Skeletal muscle satellite cell (primary cell): ENCODE results near the gene MICAL3.
"Not testable (repeated sequence)": the region's sequence is repeated elsewhere in the genome, so short reads cannot be mapped to it uniquely, and the experiment has no call there.

Experiments used
- H3K27me3 ChIP-seq: 2 replicates; pipeline ENCODE4 v1.7.0; 2013; ENCODE audit warnings: low read length; ENCODE audit not compliant: control insufficient read depth, insufficient read depth
- H3K36me3 ChIP-seq: 2 replicates; pipeline ENCODE4 v1.7.0; 2013; ENCODE audit warnings: mild to moderate bottlenecking, control low read depth, low read length; ENCODE audit not compliant: insufficient read depth
- H3K4me1 ChIP-seq: 2 replicates; pipeline ENCODE4 v1.7.0; 2013; ENCODE audit warnings: low read length; ENCODE audit not compliant: control insufficient read depth, insufficient read depth
- H3K4me2 ChIP-seq: 2 replicates; pipeline ENCODE4 v1.7.0; 2013; ENCODE audit warnings: mild to moderate bottlenecking, low read length
- H3K4me3 ChIP-seq: 2 replicates; pipeline ENCODE4 v1.7.0; 2013; ENCODE audit warnings: low read length
- H3K9ac ChIP-seq: 2 replicates; pipeline ENCODE4 v1.7.0; 2013; ENCODE audit warnings: mild to moderate bottlenecking, low read depth, low read length, moderate library complexity
- H3K9me3 ChIP-seq: replicated peaks from 2 replicates; pipeline ENCODE4 v1.7.0; 2013; ENCODE audit warnings: mild to moderate bottlenecking, control low read depth, low read length

Gene MICAL3

GRCh38 chr22:18045794-18046193 is 21.4 kb upstream of the MICAL3 start:
- H3K36me3 ChIP-seq = no peaks in the 10 kb centered on the region
- H3K27me3 ChIP-seq = no peaks in the 10 kb centered on the region
- H3K4me1 ChIP-seq = peaks cover 19% of the 10 kb centered on the region
- H3K9ac ChIP-seq = no peak overlapping the region
- H3K4me2 ChIP-seq = no peak overlapping the region
- no peaks in the 10 kb centered on the region for H3K9me3 ChIP-seq
- H3K4me3 ChIP-seq = no peak overlapping the region

DNA sequence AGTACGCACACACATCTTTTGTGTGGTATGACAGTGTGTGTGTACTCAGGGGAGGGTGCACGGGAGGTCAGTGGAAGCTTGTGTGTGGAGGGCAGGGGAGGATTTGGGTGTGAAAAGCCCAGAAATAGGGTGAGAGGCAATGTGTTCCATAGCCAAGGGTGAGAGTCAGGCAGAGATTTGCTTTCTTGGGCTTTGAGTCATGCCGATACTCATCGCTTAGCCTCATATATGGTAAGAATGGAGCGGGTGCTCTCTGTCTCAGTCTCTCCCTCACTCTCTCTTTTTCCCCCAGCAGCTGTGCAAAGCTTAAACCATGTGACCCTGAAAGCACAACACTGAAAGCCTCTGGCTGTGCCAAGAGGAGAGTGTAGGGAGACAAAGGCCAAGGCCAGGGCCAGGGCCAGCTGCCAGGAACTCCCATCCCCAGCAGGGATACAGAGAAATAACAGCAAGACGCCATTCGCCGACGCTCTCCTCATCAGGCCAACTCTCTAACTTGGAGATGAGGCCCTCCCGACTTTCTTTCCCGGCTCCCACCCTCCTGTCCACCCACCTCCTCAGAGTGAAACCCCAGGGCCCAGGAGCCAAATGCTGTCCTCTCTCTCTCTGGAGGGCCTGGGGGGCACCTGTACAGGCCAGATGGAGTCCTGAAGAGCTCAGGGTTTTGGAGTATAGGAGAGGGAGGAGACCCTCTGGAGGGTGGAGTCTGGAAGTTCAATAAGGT is 20.3 kb upstream of the MICAL3 start:
- H3K4me3 ChIP-seq = no peak overlapping the region
- H3K4me2 ChIP-seq = peak overlapping the region; percentile 37
- H3K36me3 ChIP-seq = no peaks in the 10 kb centered on the region
- no peak overlapping the region for H3K9ac ChIP-seq
- peaks cover 19% of the 10 kb centered on the region for H3K4me1 ChIP-seq
- no peaks in the 10 kb centered on the region for H3K27me3 ChIP-seq
- no peaks in the 10 kb centered on the region for H3K9me3 ChIP-seq

DNA sequence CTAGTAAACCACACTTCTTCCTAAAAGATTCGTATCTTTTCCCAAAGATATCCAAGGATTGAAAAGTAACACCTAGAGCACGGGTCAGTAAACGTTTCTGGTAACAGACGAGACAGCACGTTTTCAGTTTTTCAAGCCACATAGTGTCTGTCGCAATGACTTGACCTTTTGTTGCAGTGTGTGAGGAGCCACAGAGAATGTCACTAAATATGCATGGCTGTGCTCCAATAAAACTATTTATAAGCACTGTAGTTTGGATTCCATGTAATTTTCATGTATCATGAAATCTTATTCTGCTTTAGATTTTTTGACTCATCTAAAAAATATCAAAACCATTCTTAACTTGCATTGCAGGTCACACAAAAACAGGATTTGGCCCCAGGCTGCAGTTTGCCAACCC is 18.3 kb upstream of the MICAL3 start:
- no peaks in the 10 kb centered on the region for H3K36me3 ChIP-seq
- H3K9me3 ChIP-seq = no peaks in the 10 kb centered on the region
- no peaks in the 10 kb centered on the region for H3K27me3 ChIP-seq
- H3K4me1 ChIP-seq = peaks cover 18% of the 10 kb centered on the region
- no peak overlapping the region for H3K9ac ChIP-seq
- H3K4me3 ChIP-seq = no peak overlapping the region
- no peak overlapping the region for H3K4me2 ChIP-seq

GRCh38 chr22:18040898-18041297 is 16.5 kb upstream of the MICAL3 start:
- H3K4me1 ChIP-seq = peaks cover 20% of the 10 kb centered on the region
- not testable (repeated sequence) for H3K36me3 ChIP-seq

GRCh38 chr22:18035751-18036150 is 11.4 kb upstream of the MICAL3 start:
- Histone ChIP-seq H3K4me1 (peaks cover 37% of the 10 kb centered on the region), H3K4me2 (no peak overlapping the region), H3K36me3 (no peaks in the 10 kb centered on the region), H3K27me3 (no peaks in the 10 kb centered on the region), H3K9me3 (no peaks in the 10 kb centered on the region), H3K4me3 (no peak overlapping the region), H3K9ac (no peak overlapping the region)

More at GRCh38 chr22:18040898-18041297, 16.5 kb upstream of the MICAL3 start:
- not testable (repeated sequence) for H3K27me3 ChIP-seq, H3K4me3 ChIP-seq, H3K9me3 ChIP-seq, H3K9ac ChIP-seq, H3K4me2 ChIP-seq

DNA sequence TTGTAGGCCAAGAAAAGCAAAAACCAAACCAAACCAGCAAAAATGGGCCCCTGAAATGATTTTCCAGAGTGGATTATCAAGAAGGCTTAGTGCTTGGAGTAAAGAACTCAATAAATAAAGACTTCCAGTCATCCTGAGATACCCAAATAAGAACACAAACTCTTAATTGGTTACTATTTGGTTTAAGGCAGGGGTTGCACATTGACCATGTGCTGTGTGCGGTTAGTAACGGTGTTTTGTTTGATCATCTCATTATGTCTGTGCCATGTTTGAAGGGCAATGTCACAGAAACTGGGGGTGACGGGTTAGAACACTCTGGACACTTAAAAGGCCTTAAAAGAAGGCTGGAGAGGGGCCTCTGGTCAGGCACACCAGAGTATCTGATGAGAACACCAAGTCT is 9.7 kb upstream of the MICAL3 start:
- no peaks in the 10 kb centered on the region for H3K9me3 ChIP-seq
- no peak overlapping the region for H3K9ac ChIP-seq
- H3K4me1 ChIP-seq = peaks cover 37% of the 10 kb centered on the region
- H3K36me3 ChIP-seq = no peaks in the 10 kb centered on the region
- no peak overlapping the region for H3K4me2 ChIP-seq
- H3K27me3 ChIP-seq = no peaks in the 10 kb centered on the region
- no peak overlapping the region for H3K4me3 ChIP-seq

DNA sequence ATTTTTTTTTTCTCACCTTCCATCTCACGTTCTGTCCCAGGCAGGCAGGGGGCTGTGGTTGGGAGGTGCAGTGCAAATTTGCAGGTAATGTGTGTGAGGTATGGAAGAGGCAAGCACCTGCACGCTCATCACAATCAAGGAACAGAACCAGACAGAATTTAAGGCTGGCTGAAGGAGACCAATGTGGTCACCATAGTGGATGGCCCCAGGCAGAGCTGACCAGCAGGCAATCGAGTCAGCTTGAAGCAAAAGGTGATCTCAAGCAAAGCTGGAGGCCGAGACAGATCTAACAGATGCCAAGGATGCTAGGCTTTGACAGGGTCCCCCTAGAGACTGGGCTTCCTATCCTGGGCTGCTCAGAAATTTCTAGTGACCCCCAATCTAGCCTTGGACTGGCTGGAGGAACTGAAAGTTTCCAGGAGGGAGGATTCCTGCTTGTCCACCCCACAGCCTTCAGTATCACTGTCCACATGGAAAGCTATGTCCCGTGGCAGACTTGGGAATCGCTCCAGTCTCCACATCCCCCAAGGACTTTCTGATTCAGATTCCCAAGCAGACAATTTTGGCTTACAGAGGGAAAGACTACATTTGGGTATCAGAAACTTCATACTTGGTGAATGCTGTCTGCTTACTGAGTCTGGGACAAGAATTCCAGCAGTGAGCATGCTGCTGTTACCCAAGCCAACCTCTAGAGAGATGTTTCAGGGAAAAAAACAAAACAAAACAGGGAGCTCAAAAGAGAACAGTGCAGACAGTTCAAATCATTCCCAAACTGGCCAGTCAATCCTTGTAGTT is 9.0 kb upstream of the MICAL3 start:
- H3K9ac ChIP-seq = no peak overlapping the region

DNA sequence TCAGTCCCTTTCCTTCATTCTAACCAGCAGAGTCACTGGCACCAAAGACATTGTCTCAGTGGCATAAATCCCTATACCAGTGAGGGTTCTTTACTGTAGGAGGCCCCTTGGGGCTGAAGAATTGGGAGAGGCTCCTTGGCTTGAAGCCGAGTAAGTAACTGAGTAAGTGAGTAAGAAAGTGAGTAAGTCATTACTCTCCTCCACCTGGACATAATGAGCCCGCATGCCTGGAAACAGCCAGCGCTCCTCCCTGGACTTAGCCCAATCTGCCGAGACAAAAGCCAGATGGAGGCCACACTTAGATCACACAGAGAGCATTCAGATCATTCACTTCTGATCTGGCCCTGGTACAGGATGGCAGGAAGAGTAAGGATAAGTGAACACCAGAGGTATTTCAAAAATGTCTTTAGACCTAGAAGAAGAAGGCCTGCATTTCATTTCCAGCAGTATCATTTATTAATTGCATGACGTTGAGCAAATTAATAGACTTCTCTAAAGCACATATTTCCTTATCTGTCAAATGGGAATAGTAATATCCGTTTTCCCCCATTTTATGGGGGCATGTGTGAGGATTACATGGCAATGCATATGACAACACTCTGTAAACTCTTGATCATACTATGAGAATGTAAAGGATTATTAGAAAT is 8.2 kb upstream of the MICAL3 start:
- H3K4me1 ChIP-seq = peaks cover 33% of the 10 kb centered on the region
- H3K36me3 ChIP-seq = no peaks in the 10 kb centered on the region
- peak overlapping the region; percentile 12 for H3K4me3 ChIP-seq
- H3K9ac ChIP-seq = peak overlapping the region; percentile 22
- H3K4me2 ChIP-seq = peak overlapping the region; percentile 74
- H3K9me3 ChIP-seq = no peaks in the 10 kb centered on the region
- H3K27me3 ChIP-seq = no peaks in the 10 kb centered on the region

More for the DNA sequence above, 9.0 kb upstream of the MICAL3 start:
- Histone ChIP-seq H3K4me1 (peaks cover 37% of the 10 kb centered on the region), H3K4me2 (no peak overlapping the region), H3K27me3 (no peaks in the 10 kb centered on the region), H3K9me3 (no peaks in the 10 kb centered on the region), H3K4me3 (no peak overlapping the region), H3K36me3 (no peaks in the 10 kb centered on the region)

- Histone ChIP-seq H3K4me1 (peaks cover 33% of the 10 kb centered on the region), H3K36me3 (no peaks in the 10 kb centered on the region), H3K9me3 (no peaks in the 10 kb centered on the region), H3K4me2 (peak overlapping the region; percentile 74), H3K4me3 (peak overlapping the region; percentile 12), H3K27me3 (no peaks in the 10 kb centered on the region), H3K9ac (peak overlapping the region; percentile 22)
Observed at GRCh38 chr22:18031695-18032454, 7.5 kb upstream of the MICAL3 start.

DNA sequence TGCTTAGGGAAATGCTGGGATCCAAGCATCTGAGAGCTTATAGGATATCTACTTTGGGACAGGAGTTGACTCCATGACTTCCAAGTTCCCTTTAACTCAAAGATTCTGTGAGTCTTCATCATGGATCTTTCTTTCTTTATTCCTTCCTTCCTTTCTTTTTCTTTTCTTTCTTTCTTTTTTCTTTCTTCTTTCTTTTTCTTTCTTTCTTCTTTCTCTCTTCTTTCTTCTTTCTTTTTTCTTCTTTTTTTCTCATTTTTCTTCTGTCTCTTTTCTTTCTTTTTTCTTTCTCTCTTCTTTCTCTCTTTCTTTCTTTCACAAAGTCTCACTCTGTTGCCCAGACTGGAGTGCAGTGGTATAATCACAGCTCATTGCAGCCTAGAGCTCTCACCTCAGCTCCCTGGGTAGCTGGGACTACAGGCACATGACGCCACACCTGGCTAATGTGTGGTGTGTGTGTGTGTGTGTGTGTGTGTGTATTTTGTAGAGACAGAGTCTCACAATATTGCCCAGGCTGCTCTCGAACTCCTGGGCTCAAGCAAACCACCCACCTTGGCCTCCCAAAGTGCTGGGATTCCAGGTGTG is 5.4 kb upstream of the MICAL3 start:
- Histone ChIP-seq H3K9me3 (no peaks in the 10 kb centered on the region), H3K4me3 (no peak overlapping the region), H3K36me3 (no peaks in the 10 kb centered on the region), H3K4me2 (no peak overlapping the region), H3K9ac (no peak overlapping the region), H3K27me3 (no peaks in the 10 kb centered on the region), H3K4me1 (peaks cover 31% of the 10 kb centered on the region)
